Middle frontal gyrus (tissue), 1 donor: ENCODE results near the gene GRIK4.

Experiments used
- DNase-seq: peaks from one replicate; pipeline ENCODE4 v3.0.0-alpha.2; 2015; ENCODE audit warnings: low spot score; ENCODE audit errors: extremely low spot score

The GRIK4 gene

GRCh38 chr11:120873966-120874735, 362.6 kb downstream of the GRIK4 start:
- DNase-seq: no peak

- no peak for DNase-seq
Measured at GRCh38 chr11:120875986-120876385, 364.4 kb downstream of the GRIK4 start.

GRCh38 chr11:120877746-120878365, 366.3 kb downstream of the GRIK4 start:
- no peak for DNase-seq

- no peak for DNase-seq
Measured at GRCh38 chr11:120878781-120879180, 367.2 kb downstream of the GRIK4 start.

- DNase-seq: no peak
Measured at GRCh38 chr11:120880498-120881175, 369.1 kb downstream of the GRIK4 start.

GRCh38 chr11:120881596-120881995, 370.0 kb downstream of the GRIK4 start:
- DNase-seq: no peak

- no peak for DNase-seq
Measured at GRCh38 chr11:120882175-120882574, 370.6 kb downstream of the GRIK4 start.

- no peak for DNase-seq
Measured at GRCh38 chr11:120883404-120884080, 372.0 kb downstream of the GRIK4 start.

- DNase-seq: no peak
Measured at GRCh38 chr11:120884154-120885020, 372.8 kb downstream of the GRIK4 start.

GRCh38 chr11:120890609-120891320, 379.2 kb downstream of the GRIK4 start:
- no peak for DNase-seq

GRCh38 chr11:120893440-120894201, 382.1 kb downstream of the GRIK4 start:
- no peak for DNase-seq

- no peak for DNase-seq
Measured at GRCh38 chr11:120894202-120894985, 382.8 kb downstream of the GRIK4 start.

GRCh38 chr11:120896687-120897086, 385.1 kb downstream of the GRIK4 start:
- no peak for DNase-seq

GRCh38 chr11:120898568-120898967, 387.0 kb downstream of the GRIK4 start:
- no peak for DNase-seq

- DNase-seq: no peak
Measured at GRCh38 chr11:120899720-120900119, 388.2 kb downstream of the GRIK4 start.

GRCh38 chr11:120900643-120901042, 389.1 kb downstream of the GRIK4 start:
- DNase-seq: no peak

- DNase-seq: no peak
Measured at GRCh38 chr11:120903686-120904085, 392.1 kb downstream of the GRIK4 start.

GRCh38 chr11:120904116-120904515, 392.6 kb downstream of the GRIK4 start:
- DNase-seq: no peak

GRCh38 chr11:120906766-120907165, 395.2 kb downstream of the GRIK4 start:
- DNase-seq: no peak
